Smooth muscle cell (in vitro differentiated cells): ENCODE data around the gene CABS1. TPM values are rescaled to one million over a fixed set of nuclear protein-coding genes. Genes with fewer than 3 reads are reported as not detected.

Source experiments
- DNase-seq: peaks from one replicate; lab custom pipeline; 2025; ENCODE audit not compliant: unreplicated experiment; lab: John Stamatoyannopoulos, UW
- H2AFZ ChIP-seq: fragments of 200-600 bp; sonication (generic); 2 replicates; pipeline ENCODE4 v1.6.0; 2016; ENCODE audit warnings: antibody characterized with exemption, low read depth, mild to moderate bottlenecking
- H3F3A ChIP-seq: fragments of 200-600 bp; sonication (generic); 2 replicates; pipeline ENCODE4 v1.6.0; 2017; ENCODE audit warnings: antibody characterized with exemption, low read depth
- H3K27ac ChIP-seq: fragments of 200-600 bp; sonication (generic); 2 replicates; pipeline ENCODE4 v1.5.1; 2016; ENCODE audit warnings: low read depth, mild to moderate bottlenecking
- H3K27me3 ChIP-seq: fragments of 200-600 bp; sonication (generic); 2 replicates; pipeline ENCODE4 v1.6.1; 2016; ENCODE audit warnings: low read depth, mild to moderate bottlenecking
- H3K36me3 ChIP-seq: fragments of 200-600 bp; sonication (generic); 2 replicates; pipeline ENCODE4 v1.5.1; 2016; ENCODE audit warnings: low read depth
- H3K4me1 ChIP-seq: fragments of 200-600 bp; sonication (generic); 2 replicates; pipeline ENCODE4 v1.5.1; 2016; ENCODE audit warnings: low read depth
- H3K4me2 ChIP-seq: fragments of 200-600 bp; sonication (generic); 2 replicates; pipeline ENCODE4 v1.6.0; 2016; ENCODE audit warnings: mild to moderate bottlenecking
- H3K4me3 ChIP-seq: fragments of 200-600 bp; sonication (generic); 2 replicates; pipeline ENCODE4 v1.5.1; 2016; ENCODE audit warnings: mild to moderate bottlenecking
- H3K79me2 ChIP-seq: fragments of 200-600 bp; sonication (generic); 2 replicates; pipeline ENCODE4 v1.6.0; 2016; ENCODE audit warnings: low read depth, mild to moderate bottlenecking
- H3K9ac ChIP-seq: fragments of 200-600 bp; sonication (generic); 2 replicates; pipeline ENCODE4 v1.6.0; 2016; ENCODE audit warnings: low read depth
- H3K9me3 ChIP-seq: fragments of 200-600 bp; sonication (generic); replicated peaks from 2 replicates; pipeline ENCODE4 v1.5.1; 2016; ENCODE audit warnings: low read depth
- H4K20me1 ChIP-seq: fragments of 200-600 bp; sonication (generic); 2 replicates; pipeline ENCODE4 v1.6.0; 2016; ENCODE audit warnings: low read depth
- WGBS: methylation state at CpG from one replicate; pipeline ENCODE4 v1.1.7; 2016; ENCODE audit warnings: low lambda C conversion rate; 5-methylcytosine and 5-hydroxymethylcytosine counted together
- polyA plus RNA-seq: library from polyadenylated mRNA; unstranded; fragments of >200 nt; fragmentation: Nextera tagmentation; extraction: Ambion mirVana; gene quantifications from 2 replicates; pipeline ENCODE4 v1.2.1, GENCODE V29; 2016
- total RNA-seq: library from RNA; depleted of rRNA; stranded (reverse); fragments of >200 nt; gene quantifications from 2 replicates; pipeline ENCODE4 v1.2.3, GENCODE V29; 2014
- TF ChIP-seq, protein P1 (sequence below): fragments of 200-600 bp; sonication (generic); IDR thresholded peaks from 2 replicates; pipeline ENCODE4 v1.5.1; 2017; ENCODE audit warnings: borderline replicate concordance, mild to moderate bottlenecking, antibody characterized with exemption; ENCODE audit not compliant: insufficient read depth, poor library complexity, severe bottlenecking

CABS1 gene
- total and polyA plus RNA-seq, 2 experiments from 2014 or later, result not detected

DNA sequence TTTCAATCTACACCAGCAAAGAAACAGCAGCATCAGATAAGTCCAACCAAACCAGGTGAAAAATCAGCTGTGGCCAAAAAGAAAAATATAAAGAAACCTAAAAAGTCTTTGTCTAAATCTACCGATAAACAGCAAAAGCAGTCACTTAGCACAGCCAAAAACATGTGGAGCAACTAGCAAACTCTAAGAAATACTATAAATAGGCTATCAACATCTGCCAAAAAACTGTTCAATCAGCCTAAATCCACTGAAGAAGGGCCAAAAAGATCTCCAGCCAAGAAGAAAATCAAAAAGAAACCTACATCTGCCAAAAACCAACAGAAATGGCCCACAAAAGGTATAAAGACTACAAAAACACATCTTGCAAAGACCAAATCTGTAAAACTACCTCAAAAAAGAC, 36.7 kb upstream of the CABS1 start:
- Histone ChIP-seq H3F3A (no peaks in the 10 kb centered on the region), H4K20me1 (no peaks in the 10 kb centered on the region), H3K79me2 (no peaks in the 10 kb centered on the region), H3K27me3 (no peaks in the 10 kb centered on the region), H3K4me1 (no peaks in the 10 kb centered on the region), H3K9ac (no peak overlapping the region), H3K9me3 (no peaks in the 10 kb centered on the region), H3K4me2 (no peak overlapping the region), H3K4me3 (no peak overlapping the region), H3K36me3 (no peaks in the 10 kb centered on the region), H2AFZ (no peak overlapping the region), H3K27ac (no peak overlapping the region)
- TF ChIP-seq, protein P1, sequence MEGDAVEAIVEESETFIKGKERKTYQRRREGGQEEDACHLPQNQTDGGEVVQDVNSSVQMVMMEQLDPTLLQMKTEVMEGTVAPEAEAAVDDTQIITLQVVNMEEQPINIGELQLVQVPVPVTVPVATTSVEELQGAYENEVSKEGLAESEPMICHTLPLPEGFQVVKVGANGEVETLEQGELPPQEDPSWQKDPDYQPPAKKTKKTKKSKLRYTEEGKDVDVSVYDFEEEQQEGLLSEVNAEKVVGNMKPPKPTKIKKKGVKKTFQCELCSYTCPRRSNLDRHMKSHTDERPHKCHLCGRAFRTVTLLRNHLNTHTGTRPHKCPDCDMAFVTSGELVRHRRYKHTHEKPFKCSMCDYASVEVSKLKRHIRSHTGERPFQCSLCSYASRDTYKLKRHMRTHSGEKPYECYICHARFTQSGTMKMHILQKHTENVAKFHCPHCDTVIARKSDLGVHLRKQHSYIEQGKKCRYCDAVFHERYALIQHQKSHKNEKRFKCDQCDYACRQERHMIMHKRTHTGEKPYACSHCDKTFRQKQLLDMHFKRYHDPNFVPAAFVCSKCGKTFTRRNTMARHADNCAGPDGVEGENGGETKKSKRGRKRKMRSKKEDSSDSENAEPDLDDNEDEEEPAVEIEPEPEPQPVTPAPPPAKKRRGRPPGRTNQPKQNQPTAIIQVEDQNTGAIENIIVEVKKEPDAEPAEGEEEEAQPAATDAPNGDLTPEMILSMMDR, result no peak
- 94% methylated on average over 1 of the region's 1 CpG for WGBS
- no peak for DNase-seq

DNA sequence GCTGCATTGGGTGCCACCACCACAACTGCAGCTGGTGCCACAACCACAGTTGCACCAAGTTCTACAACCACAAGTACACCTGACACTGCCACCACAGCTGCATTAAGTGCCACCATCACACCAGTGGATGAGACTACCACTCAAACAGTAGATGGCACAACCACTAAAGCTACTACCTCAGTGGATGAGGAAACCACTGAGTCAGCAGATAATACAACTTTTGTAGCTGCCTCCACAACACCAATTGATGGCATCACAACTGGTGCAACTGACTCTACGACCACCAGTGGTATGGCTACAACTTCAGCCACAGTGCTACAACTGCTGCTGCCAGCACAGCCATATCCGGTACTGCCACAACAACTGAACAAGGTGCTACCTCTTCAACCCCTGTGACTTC, 35.1 kb upstream of the CABS1 start:
- no peak overlapping the region for H3K27ac ChIP-seq
- no peaks in the 10 kb centered on the region for H4K20me1 ChIP-seq
- no peaks in the 10 kb centered on the region for H3K9me3 ChIP-seq
- peaks cover 3% of the 10 kb centered on the region for H3K4me1 ChIP-seq
- H3K79me2 ChIP-seq, result no peaks in the 10 kb centered on the region
- no peak overlapping the region for H3K9ac ChIP-seq
- H3F3A ChIP-seq, result no peaks in the 10 kb centered on the region
- no peak overlapping the region for H2AFZ ChIP-seq
- no peak for DNase-seq
- TF ChIP-seq, protein P1, result no peak
- no peak overlapping the region for H3K4me2 ChIP-seq
- WGBS, result 89% methylated on average over 2 of the region's 2 CpGs
- no peaks in the 10 kb centered on the region for H3K36me3 ChIP-seq
- no peaks in the 10 kb centered on the region for H3K27me3 ChIP-seq
- no peak overlapping the region for H3K4me3 ChIP-seq

DNA sequence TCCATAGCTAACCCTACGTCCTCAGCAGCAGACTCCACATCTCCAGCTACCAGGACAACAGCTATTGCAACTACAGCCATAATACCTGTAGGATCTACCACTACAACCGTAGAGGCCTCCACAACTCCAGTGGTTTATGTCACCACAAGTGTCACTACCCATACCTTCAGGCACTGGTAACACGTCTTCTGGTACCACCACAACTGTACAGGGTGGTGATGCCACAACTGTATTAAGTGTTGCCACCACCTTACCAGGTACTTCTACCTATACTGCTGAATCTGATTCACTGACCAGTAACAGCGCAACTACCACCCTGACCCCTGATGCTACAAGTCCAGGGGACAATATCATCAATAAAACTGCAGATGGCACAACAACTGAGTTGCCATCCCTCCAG, 34.6 kb upstream of the CABS1 start:
- no peak overlapping the region for H3K4me2 ChIP-seq
- WGBS, result 89% methylated on average over 4 of the region's 4 CpGs
- H4K20me1 ChIP-seq, result no peaks in the 10 kb centered on the region
- H3K27ac ChIP-seq, result no peak overlapping the region
- H3K4me1 ChIP-seq, result peaks cover 3% of the 10 kb centered on the region
- H3F3A ChIP-seq, result no peaks in the 10 kb centered on the region
- H3K9me3 ChIP-seq, result no peaks in the 10 kb centered on the region
- H3K36me3 ChIP-seq, result no peaks in the 10 kb centered on the region
- H3K27me3 ChIP-seq, result no peaks in the 10 kb centered on the region
- no peaks in the 10 kb centered on the region for H3K79me2 ChIP-seq
- no peak for DNase-seq
- no peak overlapping the region for H3K4me3 ChIP-seq
- no peak overlapping the region for H2AFZ ChIP-seq
- TF ChIP-seq, protein P1, result no peak
- no peak overlapping the region for H3K9ac ChIP-seq

DNA sequence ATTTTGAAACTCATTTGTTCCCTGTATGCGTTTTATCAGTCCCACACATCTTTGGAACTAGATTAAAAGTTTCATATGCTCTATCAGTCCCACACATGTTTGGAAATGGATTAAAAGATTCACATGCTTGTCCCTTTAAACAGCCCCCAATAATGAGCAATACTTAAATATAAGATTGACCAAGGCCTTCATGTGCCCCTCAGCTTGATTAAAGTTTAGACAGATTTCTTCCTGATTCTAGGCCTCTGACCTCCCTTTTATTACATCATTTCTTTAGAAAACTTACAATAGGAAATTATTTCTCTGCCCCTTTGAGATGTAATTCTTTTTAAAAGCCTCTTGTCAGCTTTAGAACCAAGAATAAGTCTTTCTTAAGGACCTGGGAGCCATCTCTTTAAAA, 31.7 kb upstream of the CABS1 start:
- no peak overlapping the region for H3K4me2 ChIP-seq
- H3K9me3 ChIP-seq, result no peaks in the 10 kb centered on the region
- H3K4me3 ChIP-seq, result no peak overlapping the region
- H2AFZ ChIP-seq, result no peak overlapping the region
- no peaks in the 10 kb centered on the region for H3K79me2 ChIP-seq
- no peaks in the 10 kb centered on the region for H4K20me1 ChIP-seq
- no peak overlapping the region for H3K9ac ChIP-seq
- TF ChIP-seq, protein P1, result no peak
- no peaks in the 10 kb centered on the region for H3F3A ChIP-seq
- no peaks in the 10 kb centered on the region for H3K36me3 ChIP-seq
- H3K27me3 ChIP-seq, result no peaks in the 10 kb centered on the region
- no peak for DNase-seq
- H3K4me1 ChIP-seq, result peaks cover 8% of the 10 kb centered on the region
- WGBS, result 76% methylated on average over 1 of the region's 1 CpG
- H3K27ac ChIP-seq, result no peak overlapping the region
